ENCODE data around the gene COX5B. TPM values are rescaled to one million over a fixed set of nuclear protein-coding genes. Genes with fewer than 3 reads are reported as not detected.
"Not testable (repeated sequence)": the region's sequence is repeated elsewhere in the genome, so short reads cannot be mapped to it uniquely, and the experiment has no call there.

Gene COX5B
- total RNA-seq, 6 experiments from 2014 or later: 153 to 318 (median 197) TPM

DNA sequence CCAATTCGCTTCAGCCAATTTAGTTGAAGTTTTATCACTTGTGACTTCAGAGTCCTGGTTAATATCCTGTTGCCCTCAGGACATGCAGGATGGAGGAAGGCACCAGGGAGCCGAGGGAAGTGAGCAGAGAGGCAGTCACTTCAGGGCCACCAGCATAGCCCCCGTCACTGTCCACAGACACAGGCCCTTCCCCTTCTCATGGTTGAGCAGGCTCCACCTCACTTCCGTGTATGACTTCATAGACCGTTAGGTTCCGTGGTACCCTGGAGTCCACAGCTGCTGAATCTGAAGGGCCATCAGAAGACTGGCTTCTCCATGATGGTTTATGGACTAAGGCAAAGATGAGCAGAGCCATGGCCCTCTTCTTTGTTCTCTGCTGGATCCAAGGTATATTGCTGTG, 23.6 kb downstream of the COX5B start, which contains the start of gene C2orf92:
C2orf92 (plus strand) TSS at position 266 of the 400 bp plus-strand sequence; CDS start at position 342, 76 bp downstream.
- WGBS (ENCODE audit: insufficient coverage, low coverage, low lambda C conversion rate, missing lambda C conversion rate): 81% methylated on average over 2 of the region's 6 CpGs

DNA sequence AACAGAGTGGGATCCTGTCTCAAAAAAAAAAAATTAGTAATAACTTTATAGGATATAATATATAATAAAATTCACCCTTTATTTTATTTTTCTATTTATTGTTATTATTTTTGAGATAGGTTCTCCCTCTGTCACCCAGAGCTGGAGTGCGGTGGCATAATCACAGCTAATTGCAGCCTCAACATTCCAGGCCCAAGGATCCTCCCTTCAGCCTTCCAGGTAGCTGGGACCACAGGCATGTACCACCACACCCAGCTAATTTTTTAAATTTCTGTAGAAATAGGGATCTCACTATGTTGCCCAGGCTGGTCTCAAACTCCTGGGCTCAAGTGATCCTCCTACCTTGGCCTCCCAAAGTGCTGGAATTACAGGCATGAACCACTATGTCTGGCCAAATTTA, 24.6 kb downstream of the COX5B start:
- TF ChIP-seq POLR2A (IDR thresholded peaks at IDR 0.05): no peak
- TF ChIP-seq, protein P1, sequence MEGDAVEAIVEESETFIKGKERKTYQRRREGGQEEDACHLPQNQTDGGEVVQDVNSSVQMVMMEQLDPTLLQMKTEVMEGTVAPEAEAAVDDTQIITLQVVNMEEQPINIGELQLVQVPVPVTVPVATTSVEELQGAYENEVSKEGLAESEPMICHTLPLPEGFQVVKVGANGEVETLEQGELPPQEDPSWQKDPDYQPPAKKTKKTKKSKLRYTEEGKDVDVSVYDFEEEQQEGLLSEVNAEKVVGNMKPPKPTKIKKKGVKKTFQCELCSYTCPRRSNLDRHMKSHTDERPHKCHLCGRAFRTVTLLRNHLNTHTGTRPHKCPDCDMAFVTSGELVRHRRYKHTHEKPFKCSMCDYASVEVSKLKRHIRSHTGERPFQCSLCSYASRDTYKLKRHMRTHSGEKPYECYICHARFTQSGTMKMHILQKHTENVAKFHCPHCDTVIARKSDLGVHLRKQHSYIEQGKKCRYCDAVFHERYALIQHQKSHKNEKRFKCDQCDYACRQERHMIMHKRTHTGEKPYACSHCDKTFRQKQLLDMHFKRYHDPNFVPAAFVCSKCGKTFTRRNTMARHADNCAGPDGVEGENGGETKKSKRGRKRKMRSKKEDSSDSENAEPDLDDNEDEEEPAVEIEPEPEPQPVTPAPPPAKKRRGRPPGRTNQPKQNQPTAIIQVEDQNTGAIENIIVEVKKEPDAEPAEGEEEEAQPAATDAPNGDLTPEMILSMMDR (IDR thresholded peaks at IDR 0.05): no peak
- Histone ChIP-seq H3K9me3 (no peaks in the 10 kb centered on the region), H3K36me3 (no peaks in the 10 kb centered on the region), H3K4me1 (no peaks in the 10 kb centered on the region), H3K27me3 (no peaks in the 10 kb centered on the region), H3K4me3 (no peak overlapping the region), H3K27ac (no peak overlapping the region)
- no peak for DNase-seq
- WGBS (ENCODE audit: insufficient coverage, low coverage, low lambda C conversion rate, missing lambda C conversion rate): 100% methylated on average over 1 of the region's 1 CpG
- no peak for ATAC-seq
- intact Hi-C loops (cut with DNase I): no loop called here

More for the DNA sequence above, 23.6 kb downstream of the COX5B start, which contains the start of gene C2orf92:
- Histone ChIP-seq H3K27me3 (no peaks in the 10 kb centered on the region), H3K4me3 (no peak within 1 kb of the TSS), H3K27ac (no peak within 1 kb of the TSS), H3K36me3 (no peaks in the 10 kb centered on the region), H3K4me1 (no peaks in the 10 kb centered on the region), H3K9me3 (no peaks in the 10 kb centered on the region)
- intact Hi-C loops (cut with DNase I): no loop called here
- ATAC-seq (no peak), DNase-seq (no peak)
- TF ChIP-seq, protein P1 (IDR thresholded peaks at IDR 0.05): no peak
- TF ChIP-seq POLR2A (IDR thresholded peaks at IDR 0.05): no peak

DNA sequence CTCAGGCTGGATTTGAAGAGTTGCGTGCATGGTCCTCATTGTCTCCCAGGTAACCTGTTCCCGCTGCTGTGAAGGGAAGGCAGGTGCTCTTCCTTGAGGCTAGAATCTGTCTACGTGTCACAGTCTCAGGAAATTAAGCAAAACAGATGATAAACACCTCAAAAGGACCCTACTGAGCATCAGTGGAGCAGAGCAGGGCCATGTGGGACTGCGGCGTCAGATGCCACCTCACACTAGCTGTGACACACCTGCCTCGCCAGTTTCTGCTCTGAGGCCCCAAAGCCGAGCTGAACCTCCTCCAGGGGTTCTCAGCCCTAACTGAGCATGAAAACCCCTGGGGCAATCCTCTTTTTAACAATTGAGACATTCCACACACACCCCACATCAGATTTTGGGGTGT, 25.7 kb downstream of the COX5B start:
- WGBS (ENCODE audit: insufficient coverage, low coverage, low lambda C conversion rate, missing lambda C conversion rate): 89% methylated on average over 3 of the region's 7 CpGs
- TF ChIP-seq, protein P1 (IDR thresholded peaks at IDR 0.05): no peak
- TF ChIP-seq POLR2A (IDR thresholded peaks at IDR 0.05): no peak
- H3K9me3 ChIP-seq: no peaks in the 10 kb centered on the region
- no peaks in the 10 kb centered on the region for H3K4me1 ChIP-seq
- H3K36me3 ChIP-seq: no peaks in the 10 kb centered on the region
- H3K27me3 ChIP-seq: no peaks in the 10 kb centered on the region
- no peak overlapping the region for H3K27ac ChIP-seq
- intact Hi-C loops (cut with DNase I): no loop called here
- no peak overlapping the region for H3K4me3 ChIP-seq
- ATAC-seq: no peak
- DNase-seq: no peak

DNA sequence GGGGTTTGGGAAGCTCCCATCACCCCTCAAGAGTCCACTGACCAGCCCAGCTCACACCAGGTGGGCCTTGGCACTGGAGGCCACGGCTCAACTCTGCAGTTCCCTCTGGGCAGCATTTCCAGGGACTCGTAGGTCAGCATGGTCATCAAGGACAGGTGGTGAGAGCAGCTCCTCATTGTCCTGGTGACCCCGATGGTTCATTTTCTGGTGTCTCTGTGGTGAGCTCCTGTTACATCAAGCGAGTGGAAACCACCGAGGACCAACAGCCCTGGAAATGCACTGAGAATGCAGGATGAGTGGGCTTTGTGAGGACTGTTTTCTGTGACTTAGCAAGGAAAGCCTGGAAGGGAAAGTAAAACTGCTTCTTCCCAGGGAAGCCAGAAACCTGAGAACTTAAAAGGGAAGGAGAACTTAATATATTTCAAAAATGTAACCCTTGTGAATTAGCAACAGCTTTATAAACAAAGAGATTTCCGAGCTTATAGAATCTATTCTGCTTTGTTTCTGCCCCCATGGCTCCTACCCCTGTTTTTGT, 26.8 kb downstream of the COX5B start:
- H3K27me3 ChIP-seq; ATAC-seq; H3K4me3 ChIP-seq; H3K4me1 ChIP-seq; DNase-seq; H3K9me3 ChIP-seq; H3K36me3 ChIP-seq; H3K27ac ChIP-seq; intact Hi-C loops (cut with DNase I): not testable (repeated sequence)
- 89% methylated on average over 3 of the region's 6 CpGs for WGBS (ENCODE audit: insufficient coverage, low coverage, low lambda C conversion rate, missing lambda C conversion rate)

DNA sequence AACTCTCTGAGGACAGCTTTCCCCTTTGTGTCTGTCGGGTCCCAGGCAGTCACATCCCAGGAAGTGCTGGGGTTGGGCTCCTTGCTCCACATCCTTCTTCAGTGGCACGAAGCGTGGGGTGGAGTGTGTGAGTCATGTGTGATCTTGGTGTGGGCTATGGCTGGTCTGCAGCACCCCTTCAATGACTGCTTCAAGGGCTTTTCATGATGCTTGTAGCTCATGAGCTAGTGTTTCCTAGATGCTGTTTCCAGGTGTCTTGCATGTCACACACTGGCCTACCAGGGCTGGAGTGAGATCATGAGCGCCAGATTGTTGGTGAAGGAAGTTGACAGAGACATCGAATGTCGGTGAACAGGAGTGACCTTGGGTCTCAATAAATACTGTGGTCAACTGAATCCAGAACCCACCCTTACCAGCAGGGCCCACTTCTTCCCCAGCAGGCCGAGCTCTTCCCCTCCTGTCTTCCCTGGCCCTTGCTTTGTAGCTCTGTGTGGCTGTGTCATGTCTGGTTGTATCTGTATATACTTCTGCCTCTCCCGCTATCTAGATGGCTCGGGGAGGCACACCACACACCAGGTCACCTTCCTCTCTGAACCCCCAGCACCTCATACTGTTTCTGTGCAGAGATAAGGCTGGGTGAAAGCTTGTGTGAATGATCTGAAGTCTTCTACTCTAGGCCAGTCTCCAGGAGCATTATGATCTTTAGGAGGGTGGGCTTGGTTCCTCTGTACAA, 27.5 kb downstream of the COX5B start:
- WGBS (ENCODE audit: insufficient coverage, low coverage, low lambda C conversion rate, missing lambda C conversion rate): 84% methylated on average over 9 of the region's 9 CpGs
- H3K4me1 ChIP-seq: no peaks in the 10 kb centered on the region
- no peak for DNase-seq
- no peaks in the 10 kb centered on the region for H3K27me3 ChIP-seq
- no peak overlapping the region for H3K4me3 ChIP-seq
- no peak for ATAC-seq
- no peaks in the 10 kb centered on the region for H3K9me3 ChIP-seq
- no peak overlapping the region for H3K27ac ChIP-seq
- TF ChIP-seq, protein P1 (IDR thresholded peaks at IDR 0.05): no peak
- no peak for TF ChIP-seq POLR2A (IDR thresholded peaks at IDR 0.05)
- no peaks in the 10 kb centered on the region for H3K36me3 ChIP-seq
- intact Hi-C loops (cut with DNase I): no loop called here

Measured in right lobe of liver (tissue), 6 donors.